Stimulated activated CD8-positive, alpha-beta memory T cell treated with anti-CD3 and anti-CD28 coated beads, Interleukin-7, amount 100 ng/mL, for 48 hours (primary cell): ENCODE results near the gene HS3ST5.
"Not testable (repeated sequence)": the region's sequence is repeated elsewhere in the genome, so short reads cannot be mapped to it uniquely, and the experiment has no call there.

Source experiments
- DNase-seq, 2 donors: peaks; one replicate each; pipeline ENCODE4 v3.0.0-alpha.2; 2020; ENCODE audit warnings: low read depth in 1 of 2; ENCODE audit errors: extremely low read depth in 1 of 2

Gene HS3ST5

GRCh38 chr6:114339706-114340105 lies 3.1 kb downstream of the HS3ST5 start:
- no peak for DNase-seq

- no peak for DNase-seq
Measured at GRCh38 chr6:114334237-114334636, 8.6 kb downstream of the HS3ST5 start.

- DNase-seq: no peak
Measured at GRCh38 chr6:114327074-114327473, 15.7 kb downstream of the HS3ST5 start.

- no peak for DNase-seq
Measured at GRCh38 chr6:114323784-114324183, 19.0 kb downstream of the HS3ST5 start.

GRCh38 chr6:114319749-114320148 lies 23.1 kb downstream of the HS3ST5 start:
- DNase-seq: no peak

- DNase-seq: no peak
Measured at GRCh38 chr6:114315831-114316595, 26.8 kb downstream of the HS3ST5 start.

- not testable (repeated sequence) for DNase-seq
Measured at GRCh38 chr6:114313816-114314215, 29.0 kb downstream of the HS3ST5 start.

- DNase-seq: no peak
Measured at GRCh38 chr6:114312931-114313330, 29.9 kb downstream of the HS3ST5 start.

- no peak for DNase-seq
Measured at GRCh38 chr6:114310053-114310452, 32.8 kb downstream of the HS3ST5 start.

- DNase-seq: no peak
Measured at GRCh38 chr6:114304304-114304887, 38.4 kb downstream of the HS3ST5 start.

GRCh38 chr6:114301596-114302219 lies 41.1 kb downstream of the HS3ST5 start:
- no peak for DNase-seq

GRCh38 chr6:114297135-114297534 lies 45.7 kb downstream of the HS3ST5 start:
- DNase-seq: no peak

GRCh38 chr6:114292431-114292830 lies 50.4 kb downstream of the HS3ST5 start:
- DNase-seq: no peak

- no peak for DNase-seq
Measured at GRCh38 chr6:114291428-114291827, 51.4 kb downstream of the HS3ST5 start.

- no peak for DNase-seq
Measured at GRCh38 chr6:114290864-114291263, 52.0 kb downstream of the HS3ST5 start.

GRCh38 chr6:114288701-114289495 lies 53.9 kb downstream of the HS3ST5 start:
- no peak for DNase-seq

GRCh38 chr6:114287461-114287860 lies 55.4 kb downstream of the HS3ST5 start:
- DNase-seq: no peak

- DNase-seq: no peak
Measured at GRCh38 chr6:114286211-114286610, 56.6 kb downstream of the HS3ST5 start.

- DNase-seq: no peak
Measured at GRCh38 chr6:114284281-114284680, 58.5 kb downstream of the HS3ST5 start.

- DNase-seq: no peak
Measured at GRCh38 chr6:114282292-114282691, 60.5 kb downstream of the HS3ST5 start.

- no peak for DNase-seq
Measured at GRCh38 chr6:114281496-114281895, 61.3 kb downstream of the HS3ST5 start.
